H1 (cell line): ENCODE data around the gene CLBA1. TPM values are rescaled to one million over a fixed set of nuclear protein-coding genes. Genes with fewer than 3 reads are reported as not detected.

Experiments used
- CBX8 ChIP-seq: fragments of 300-800, 300-1000 bp; sonication (generic); IDR thresholded peaks from 2 replicates; pipeline ENCODE4 v1.7.1; 2016; ENCODE audit warnings: low read depth, low read length, borderline replicate concordance
- CTCF ChIP-seq, 3 experiments: IDR thresholded peaks; 1 replicate in 2 of 3; 2 replicates in 1 of 3; pipeline versions ENCODE4 v1.5.1 to v1.6.1; 2011; ENCODE audit warnings: low read length in 3 of 3, mild to moderate bottlenecking in 3 of 3, inconsistent platforms in 2 of 3, low read depth in 1 of 3, moderate library complexity in 1 of 3; ENCODE audit not compliant: insufficient read depth in 1 of 3; ENCODE audit errors: control extremely low read depth in 1 of 3
- polyA plus RNA-seq, 7 experiments: library from polyadenylated mRNA; depleted of rRNA in 3 of 7; stranded (reverse) in 5 of 7; unstranded in 2 of 7; fragments of >200 nt in 5 of 7; fragments of 200-250 nt in 2 of 7; gene quantifications; 1 replicate in 5 of 7; 2 replicates in 1 of 7; 4 replicates in 1 of 7; pipeline versions ENCODE4 v1.2.1 to v1.2.3, GENCODE V29; 2011 to 2013; ENCODE audit warnings: missing spikeins in 2 of 7, mixed read lengths in 2 of 7
- total RNA-seq: library from RNA; stranded (reverse); fragmentation: NEBNext Ultra II Directional; extraction: Animal tissue kit (Norgen Biotek cat#: 25700); gene quantifications from 2 replicates; pipeline ENCODE4 v1.2.1, GENCODE V29; 2021

CLBA1 gene
- total and polyA plus RNA-seq, 2 of the 8 experiments (the other 6 are each of a cell fraction or from before 2014, with no cell fraction given) = 1.6 to 2.4 TPM

- TF ChIP-seq CBX8 (no peak), CTCF (IDR thresholded peaks at IDR 0.05; ENCODE audit: control extremely low read depth in 1 of 3, insufficient read depth in 1 of 3, low read depth in 1 of 3, low read length in 3 of 3) (no peak)
Measured at GRCh38 chr14:104966261-104966865, 19.2 kb upstream of the CLBA1 start (continued).
